IPS DF 4.7 (cell line): ENCODE data around the gene PIH1D1.

Experiments
- DNase-seq: peaks from one replicate; pipeline ENCODE4 v3.0.0-alpha.2; 2013; ENCODE audit warnings: low spot score; ENCODE audit errors: extremely low read depth

Gene PIH1D1

DNA sequence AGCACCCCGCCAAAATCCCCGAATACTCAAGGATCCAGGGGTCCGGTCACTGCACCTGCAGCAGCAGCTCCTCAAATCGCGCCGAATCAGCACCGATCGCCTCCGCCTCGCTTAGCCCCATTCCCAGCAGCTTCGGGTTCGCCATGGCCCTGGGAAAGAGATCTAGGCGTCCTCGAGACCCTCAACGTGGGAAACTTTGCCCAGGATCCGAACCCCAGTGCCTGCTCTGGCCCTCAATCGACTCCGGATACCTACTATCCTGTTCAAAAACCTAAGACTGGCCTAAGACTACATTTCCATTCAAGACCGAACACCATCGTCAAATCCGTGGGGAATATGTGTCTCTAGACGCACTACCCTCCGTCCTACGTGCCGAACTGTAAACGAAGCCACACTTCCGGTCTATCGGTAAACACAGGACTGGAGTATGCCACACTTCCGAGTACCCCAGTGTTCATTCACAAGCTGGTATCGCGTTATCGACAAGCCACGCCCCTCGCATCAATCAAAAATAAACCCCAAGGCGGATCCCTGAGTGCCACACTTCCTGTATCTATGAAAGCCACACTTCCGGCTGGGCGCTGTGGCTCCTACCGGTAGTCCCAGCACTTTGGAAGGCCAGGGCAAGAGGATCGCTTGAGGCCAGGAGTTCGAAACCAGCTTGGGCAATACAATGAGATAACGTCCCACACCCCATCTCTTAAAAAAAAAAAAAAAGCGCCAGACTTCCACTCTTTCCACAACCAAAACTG lies at the start of gene PIH1D1:
Gene PIH1D1 (minus strand): TSS at position 385 of the 752 bp plus-strand sequence. CDS start 240 bp downstream, at position 145.
- peak; percentile 100 for DNase-seq

DNA sequence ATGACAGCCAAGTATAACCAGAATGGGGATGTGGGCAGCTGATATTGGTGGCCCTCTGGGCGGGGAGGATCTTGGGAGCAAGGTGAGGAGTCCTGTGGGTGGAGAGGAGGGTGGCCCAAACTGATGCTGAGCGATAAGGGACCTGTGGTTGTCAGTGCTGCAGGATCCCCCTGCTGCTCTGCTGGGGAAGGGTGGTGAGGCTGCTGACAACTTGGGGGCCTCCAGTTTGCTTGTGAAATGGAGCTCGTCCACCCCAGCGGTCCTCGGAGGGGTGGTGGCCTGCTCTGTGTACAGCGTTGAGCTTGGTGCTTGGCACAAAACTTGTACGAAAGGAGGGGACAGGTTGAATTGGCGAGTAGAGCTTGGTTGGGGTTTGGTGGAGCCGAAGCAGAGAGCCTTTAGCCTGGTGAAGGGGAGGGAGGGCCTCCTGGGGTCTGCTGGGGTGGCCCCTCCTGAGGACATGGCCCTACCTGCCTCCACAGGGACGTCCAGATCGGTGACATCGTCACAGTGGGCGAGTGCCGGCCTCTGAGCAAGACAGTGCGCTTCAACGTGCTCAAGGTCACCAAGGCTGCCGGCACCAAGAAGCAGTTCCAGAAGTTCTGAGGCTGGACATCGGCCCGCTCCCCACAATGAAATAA lies 47.5 kb upstream of the PIH1D1 start:
- no peak for DNase-seq

DNA sequence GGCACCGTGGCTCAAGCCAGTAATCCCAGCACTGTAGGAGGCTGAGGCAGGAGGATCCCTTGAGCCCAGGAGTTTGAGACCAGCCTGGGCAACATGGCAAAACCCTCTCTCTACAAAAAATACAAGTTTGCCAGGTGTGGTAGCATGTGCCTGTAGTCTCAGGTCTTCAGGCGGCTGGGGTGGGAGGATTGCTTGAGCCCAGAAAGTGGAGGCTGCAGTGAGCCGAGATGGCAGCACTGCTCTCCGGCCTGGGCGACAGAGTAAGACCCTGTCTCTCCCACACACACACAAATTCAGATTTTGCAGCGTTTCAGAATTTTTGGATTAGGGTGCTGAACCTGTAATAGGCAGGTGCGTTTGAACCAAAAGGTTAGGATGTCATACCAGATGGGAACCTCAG lies 46.9 kb upstream of the PIH1D1 start:
- no peak for DNase-seq

DNA sequence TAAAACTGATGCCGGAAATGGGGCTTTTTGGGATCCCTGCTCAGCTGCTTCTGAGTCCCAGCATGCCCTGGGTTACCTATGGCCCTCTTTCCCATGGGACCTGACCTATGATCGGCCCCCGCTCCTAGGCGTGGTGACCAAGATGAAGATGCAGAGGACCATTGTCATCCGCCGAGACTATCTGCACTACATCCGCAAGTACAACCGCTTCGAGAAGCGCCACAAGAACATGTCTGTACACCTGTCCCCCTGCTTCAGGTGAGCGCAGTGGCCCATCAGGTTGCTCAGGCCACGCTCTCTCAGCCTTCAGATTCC lies 46.1 kb upstream of the PIH1D1 start:
- no peak for DNase-seq

DNA sequence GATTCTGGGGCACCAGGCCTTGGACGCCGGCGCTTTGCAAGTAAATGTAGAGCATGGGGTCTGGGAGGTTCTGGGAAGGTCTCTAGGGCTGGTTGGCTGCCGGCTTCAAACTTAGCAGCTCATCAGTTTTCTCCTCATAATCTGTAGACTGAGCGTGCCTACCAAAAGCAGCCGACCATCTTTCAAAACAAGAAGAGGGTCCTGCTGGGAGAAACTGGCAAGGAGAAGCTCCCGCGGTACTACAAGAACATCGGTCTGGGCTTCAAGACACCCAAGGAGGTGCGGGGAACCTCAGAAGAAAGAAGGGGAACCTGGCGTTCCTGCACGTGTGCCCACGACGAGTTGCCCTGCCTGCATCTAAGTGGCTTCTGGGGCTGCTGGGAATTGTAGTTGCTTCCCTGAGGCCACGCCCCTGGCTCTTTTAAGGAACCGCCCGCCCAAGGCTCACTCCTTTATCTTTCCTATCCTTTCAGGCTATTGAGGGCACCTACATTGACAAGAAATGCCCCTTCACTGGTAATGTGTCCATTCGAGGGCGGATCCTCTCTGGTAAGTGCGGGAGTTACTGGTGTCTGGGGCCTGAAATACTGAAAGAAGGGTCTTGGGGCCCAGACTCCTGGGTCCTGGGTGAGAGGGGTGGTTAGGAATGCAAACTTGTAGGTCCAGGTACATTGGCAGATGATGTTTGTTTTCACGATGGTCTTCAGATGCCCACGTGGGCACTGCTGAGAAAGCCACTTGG lies 45.6 kb upstream of the PIH1D1 start:
- DNase-seq = no peak

DNA sequence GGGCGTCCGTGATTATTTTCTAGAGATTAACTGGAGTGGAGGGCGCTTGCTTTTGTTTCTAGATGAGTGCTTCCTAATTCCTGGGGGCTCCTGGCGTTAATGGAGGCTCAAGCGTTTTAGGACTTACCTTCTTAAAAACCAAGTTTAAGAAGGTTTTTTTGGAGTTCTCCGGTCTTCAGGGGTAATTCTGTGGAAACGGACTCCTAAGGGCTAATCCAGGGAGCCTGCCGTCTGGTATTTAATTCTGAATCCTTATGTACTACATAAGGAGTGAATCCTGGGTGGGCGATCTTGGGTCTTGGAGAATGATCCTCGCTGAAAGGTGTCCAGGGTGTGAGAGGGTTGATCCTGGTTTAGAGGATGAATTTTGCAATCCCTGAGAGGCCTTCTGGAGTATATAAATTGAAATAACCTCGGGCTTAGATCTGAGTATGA lies 45.0 kb upstream of the PIH1D1 start:
- DNase-seq = no peak

DNA sequence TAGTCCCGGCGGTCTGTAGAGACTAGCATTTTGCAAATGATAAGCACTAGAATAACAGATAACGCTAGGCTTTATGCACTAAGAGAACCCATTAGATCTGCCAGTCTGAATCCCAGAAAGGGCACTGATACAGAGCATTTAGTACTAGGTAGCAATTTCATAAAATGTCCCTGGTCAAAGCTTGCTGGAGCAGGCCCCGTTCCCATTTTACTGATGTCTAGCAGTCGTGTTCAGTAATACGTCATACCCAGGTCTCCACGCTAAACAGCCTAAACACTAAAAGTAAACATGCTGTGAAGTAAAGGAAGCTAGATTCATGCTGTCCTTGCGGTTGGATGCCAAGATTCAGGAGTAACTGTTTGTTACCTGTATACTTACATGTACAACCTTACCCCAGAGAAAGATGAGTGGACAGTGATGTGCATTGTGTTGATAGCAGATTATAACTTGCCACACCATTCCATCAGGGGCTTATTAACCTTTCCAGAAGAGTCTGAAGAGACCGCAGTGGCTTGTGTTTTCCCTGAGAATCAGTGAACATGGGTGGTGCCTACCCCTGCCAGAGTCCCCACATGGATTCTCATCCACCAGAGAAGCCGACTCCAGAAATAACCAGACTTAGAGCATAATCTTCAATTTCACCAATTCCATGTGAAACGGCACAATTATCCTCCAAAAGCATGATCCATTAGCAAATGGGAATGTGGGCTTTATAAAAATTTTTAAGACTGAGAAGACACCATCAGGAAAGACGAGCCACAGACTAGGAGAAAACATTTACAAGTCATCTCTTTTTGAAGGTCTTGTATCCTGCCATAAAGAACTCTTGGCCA lies 41.2 kb upstream of the PIH1D1 start:
- DNase-seq = no peak

DNA sequence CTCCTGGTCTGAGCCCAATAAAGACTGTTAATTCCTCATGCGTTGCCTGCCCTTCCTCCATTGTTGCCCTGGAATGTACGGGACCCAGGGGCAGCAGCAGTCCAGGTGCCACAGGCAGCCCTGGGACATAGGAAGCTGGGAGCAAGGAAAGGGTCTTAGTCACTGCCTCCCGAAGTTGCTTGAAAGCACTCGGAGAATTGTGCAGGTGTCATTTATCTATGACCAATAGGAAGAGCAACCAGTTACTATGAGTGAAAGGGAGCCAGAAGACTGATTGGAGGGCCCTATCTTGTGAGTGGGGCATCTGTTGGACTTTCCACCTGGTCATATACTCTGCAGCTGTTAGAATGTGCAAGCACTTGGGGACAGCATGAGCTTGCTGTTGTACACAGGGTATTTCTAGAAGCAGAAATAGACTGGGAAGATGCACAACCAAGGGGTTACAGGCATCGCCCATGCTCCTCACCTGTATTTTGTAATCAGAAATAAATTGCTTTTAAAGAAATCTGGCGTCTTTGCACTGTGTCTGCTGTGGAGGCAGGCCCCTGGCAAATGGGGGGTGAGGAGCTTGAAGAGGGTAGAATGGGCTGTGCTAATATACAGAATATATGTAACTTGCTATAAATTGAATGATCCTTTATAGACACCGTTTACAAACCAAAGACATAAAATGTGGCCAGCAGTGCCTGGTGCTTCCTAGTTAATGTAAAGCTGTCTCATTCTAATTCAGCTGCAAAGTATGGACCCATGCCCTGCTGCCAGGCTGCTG lies 40.4 kb upstream of the PIH1D1 start:
- DNase-seq = no peak

DNA sequence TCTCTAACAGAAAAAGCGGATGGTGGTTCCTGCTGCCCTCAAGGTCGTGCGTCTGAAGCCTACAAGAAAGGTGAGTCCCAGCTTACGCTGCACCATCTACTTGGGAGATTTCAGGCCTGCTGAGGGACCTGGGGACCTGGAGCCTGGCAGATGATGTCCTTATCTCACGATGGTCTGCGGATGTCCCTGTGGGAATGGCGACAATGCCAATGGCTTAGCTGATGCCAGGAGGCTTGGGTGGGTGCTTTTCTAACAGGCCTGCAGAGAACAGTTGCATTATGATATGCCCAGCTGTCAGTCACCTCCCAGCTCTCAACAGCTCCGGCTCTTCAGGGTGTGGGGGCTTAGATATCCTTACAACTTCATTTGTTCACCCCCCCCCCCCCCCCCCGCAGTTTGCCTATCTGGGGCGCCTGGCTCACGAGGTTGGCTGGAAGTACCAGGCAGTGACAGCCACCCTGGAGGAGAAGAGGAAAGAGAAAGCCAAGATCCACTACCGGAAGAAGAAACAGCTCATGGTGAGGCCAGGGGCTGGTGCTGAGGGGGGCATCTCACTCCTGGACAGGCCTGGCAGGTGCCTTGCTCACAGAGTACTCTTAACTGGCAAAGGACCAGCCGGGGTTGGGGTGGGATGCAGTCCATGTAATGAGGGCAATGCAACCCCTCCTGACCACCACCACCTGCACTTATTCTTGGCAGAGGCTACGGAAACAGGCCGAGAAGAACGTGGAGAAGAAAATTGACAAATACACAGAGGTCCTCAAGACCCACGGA lies 39.6 kb upstream of the PIH1D1 start:
- no peak for DNase-seq

DNA sequence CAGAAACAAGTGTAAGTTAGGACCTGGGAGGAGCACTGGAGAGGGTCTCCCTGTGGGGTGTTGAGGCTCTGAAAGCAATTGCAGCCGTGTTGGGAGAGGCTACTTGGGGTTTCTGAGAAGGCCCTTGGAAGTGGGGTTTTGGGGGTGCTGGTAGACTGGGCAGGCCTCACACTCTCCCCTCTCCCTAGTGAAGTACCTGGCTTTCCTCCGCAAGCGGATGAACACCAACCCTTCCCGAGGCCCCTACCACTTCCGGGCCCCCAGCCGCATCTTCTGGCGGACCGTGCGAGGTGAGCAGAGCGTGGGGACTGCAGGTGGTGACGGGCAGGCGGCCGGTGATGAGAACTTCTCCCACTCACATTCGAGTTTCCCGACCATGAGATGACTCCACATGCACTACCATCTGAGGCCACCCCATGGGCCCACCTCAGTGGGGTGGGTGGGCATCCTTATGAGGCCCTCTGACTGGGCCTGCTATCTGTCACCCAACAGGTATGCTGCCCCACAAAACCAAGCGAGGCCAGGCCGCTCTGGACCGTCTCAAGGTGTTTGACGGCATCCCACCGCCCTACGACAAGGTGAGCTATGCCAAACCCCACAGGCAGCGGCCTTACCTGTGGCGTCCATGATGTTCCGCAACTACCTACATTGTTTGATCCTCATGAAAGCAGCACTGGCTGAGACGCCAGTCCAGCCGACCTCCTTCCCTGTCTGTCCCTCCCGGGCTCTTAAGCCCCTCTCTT lies 38.8 kb upstream of the PIH1D1 start:
- no peak for DNase-seq

DNA sequence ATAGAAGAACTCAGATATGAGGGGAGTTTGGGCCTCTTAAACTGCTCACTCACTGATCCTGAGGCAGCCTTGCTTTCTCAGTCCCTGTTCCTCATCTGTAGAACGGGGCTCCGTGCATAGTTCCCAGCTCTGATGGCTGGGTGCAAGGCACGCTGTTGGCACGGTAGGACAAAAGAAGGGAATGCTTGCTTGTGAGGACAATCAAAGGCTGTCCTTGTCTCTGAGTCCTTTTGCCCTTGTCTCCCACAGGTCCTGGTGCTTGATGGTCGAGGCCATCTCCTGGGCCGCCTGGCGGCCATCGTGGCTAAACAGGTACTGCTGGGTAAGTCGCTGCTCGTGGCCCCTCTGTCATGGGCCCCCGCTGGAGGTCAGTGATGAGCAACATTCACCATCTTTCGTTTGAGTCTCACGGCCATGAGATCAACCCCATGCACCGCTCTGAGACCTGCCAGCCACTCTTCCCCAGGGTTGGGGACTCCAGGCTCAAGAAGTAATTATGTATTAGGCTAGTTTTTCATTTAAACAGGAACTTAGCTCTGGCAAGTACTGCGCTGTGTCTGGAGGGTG lies 38.1 kb upstream of the PIH1D1 start:
- no peak for DNase-seq

DNA sequence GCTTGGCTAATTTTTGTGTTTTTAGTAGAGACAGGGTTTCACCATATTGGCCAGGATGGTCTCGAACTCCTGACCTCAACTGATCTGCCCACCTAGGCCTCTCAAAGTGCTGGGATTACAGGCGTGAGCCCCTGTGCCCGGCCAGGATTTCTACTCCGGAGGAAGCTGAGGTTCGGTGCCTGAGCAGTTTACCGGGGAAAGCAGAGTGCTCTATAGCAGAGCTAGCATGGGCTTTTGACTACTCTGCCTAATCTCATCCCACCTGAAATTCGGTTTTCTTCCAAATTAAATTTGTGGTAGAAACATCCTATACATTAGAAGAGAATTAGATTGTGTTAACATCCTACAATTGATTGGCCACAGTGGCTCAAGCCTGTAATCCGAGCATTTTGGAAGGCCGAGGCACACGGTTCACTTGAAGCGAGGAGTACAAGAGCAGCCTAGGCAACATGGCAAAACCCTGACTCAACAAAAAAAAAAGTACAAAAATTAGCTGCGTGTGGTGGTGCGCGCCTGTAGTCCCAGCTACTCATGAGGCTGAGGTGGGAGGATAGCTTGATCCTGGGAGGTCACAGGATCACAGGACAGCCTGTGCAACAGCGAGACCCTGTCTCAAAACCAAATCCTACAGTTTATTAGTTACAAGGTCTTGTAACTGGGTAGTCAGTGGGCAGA lies 37.4 kb upstream of the PIH1D1 start:
- no peak for DNase-seq

DNA sequence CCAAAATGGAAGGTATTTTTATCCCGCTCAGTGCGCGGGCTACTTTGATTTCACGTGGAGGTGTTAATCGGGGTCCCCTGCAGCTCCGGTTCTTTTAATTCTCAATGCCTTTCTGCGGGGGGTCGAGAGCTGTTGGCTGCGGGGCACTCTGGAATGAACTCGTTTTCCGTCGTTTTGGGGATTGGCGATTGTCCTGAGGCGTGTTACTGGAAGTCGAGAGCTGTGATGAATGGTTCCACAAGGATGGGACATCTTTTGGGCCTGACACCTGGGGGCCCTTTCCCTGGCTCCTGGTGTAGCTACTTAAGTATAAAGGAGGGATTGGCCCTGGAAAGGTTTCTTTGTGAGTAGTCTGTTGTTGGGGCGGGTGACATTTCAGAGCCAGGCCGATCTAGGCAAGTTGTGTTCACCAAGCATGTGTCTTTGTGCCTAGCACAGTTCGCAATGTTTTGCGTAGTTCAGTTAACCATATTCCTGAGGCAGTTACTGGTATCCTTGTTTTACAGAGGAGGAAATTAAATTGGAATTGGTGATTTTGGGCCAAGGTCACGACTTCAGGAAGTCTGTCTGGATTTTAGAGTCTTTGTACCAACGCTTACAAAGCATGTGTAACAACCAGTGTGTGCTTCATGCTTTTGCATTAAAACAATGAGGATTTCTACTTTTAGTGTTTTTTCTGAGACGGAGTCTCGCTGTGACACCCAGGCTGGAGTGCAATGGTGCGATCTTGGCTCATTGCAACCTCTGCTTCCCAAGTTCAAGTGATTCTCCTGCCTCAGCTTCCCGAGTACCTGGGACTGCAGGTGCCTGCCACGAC lies 36.6 kb upstream of the PIH1D1 start:
- DNase-seq = no peak

DNA sequence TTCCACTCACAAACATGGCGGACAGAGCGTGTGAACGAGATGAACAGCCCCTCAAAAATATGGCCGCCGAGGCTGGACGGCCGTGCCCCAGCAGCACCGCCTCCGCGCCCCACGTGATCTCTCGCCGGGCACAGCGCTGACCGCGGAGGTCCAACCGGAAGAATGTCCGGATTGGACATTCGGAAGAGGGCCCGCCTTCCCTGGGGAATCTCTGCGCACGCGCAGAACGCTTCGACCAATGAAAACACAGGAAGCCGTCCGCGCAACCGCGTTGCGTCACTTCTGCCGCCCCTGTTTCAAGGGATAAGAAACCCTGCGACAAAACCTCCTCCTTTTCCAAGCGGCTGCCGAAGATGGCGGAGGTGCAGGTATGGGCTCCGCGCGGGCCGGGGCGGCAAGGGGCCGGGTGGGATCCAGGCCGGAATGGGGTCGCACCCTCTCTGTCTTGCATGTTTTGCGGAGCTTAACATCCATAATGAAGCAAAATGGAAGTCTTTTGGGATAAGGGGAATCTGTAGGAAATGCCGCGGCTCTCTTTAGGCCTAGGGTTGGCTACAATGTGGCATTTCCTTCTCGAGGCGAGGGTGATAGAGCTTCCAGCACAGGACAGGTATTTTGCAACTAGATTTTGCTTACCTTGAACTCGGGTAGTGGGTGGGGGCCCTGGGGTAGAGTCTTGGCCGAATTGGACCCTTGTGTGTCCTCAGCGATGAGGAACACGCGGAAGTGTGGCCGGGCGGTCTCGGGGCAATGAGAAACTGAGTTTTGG lies 35.8 kb upstream of the PIH1D1 start, which contains the start of gene RPL13A:
Gene RPL13A (plus strand): TSS at position 332 of the 769 bp plus-strand sequence. CDS start 22 bp downstream, at position 354.
- DNase-seq = peak; percentile 97

DNA sequence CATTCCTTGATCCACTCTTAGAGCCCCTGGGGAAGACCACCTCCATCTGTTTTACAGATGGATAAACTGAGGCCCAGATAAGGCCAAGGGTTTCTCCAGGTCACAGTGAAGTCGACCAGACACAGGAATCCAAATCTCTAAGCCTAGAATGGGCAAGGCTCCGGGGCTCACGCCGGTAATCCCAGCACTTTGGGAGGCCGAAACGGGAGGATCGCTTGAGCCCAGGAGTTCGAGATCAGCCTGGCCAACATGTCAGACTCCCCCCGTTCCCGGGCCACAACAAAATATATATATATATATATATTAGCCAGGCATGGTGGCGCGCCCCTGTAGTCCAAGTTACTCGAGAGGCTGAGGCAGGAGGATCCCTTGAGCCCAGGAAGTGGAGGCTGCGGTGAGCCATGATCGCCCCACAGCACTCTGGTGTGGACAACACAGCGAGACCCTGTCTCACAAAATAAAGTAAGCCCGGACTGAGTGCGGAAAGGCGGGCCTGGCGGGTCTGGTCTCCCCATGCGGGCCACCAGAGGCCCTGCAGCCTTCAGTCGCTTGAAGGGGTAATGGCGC lies 35.2 kb upstream of the PIH1D1 start:
- no peak for DNase-seq

DNA sequence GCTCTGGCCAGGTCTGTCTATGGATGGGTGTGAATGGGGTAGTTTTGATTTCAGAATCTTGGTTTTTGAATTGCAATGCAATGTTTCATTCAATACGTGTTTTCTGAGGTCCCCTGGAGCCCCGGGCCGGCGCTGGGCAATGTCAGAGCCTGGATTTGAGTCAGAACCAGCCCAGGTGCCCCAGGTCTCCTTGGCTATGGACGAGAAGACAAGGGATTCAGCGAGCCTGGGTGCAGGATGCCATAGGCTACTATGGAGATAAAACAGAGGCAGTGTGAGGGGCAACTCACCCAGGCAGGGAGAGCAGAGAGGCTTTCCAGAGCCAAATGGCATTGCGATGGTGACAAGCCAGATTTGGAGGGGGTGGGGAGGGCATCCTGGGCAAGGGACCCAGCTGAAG lies 34.6 kb upstream of the PIH1D1 start:
- no peak for DNase-seq
